CD4-positive, alpha-beta memory T cell (primary cell): ENCODE results near the gene POLK. TPM values are rescaled to one million over a fixed set of nuclear protein-coding genes. Genes with fewer than 3 reads are reported as not detected.

ENCODE experiments used
- CTCF ChIA-PET: fragments of 350-600 bp; sonication (Branson Sonifier 250); formaldehyde crosslinking; loops from one replicate; lab custom pipeline; 2021; ENCODE audit warnings: inconsistent platforms; ENCODE audit not compliant: partially characterized antibody; lab: Charles Lee
- POLR2A ChIA-PET: fragments of 350-600 bp; sonication (Branson Sonifier 250); formaldehyde crosslinking; loops from one replicate; lab custom pipeline; 2021; ENCODE audit not compliant: partially characterized antibody; lab: Charles Lee
- DNase-seq, 5 donors: peaks; one replicate each; pipeline versions ENCODE4 v3.0.0 to v3.0.0-alpha.2; 2020 to 2022; ENCODE audit warnings: mixed read lengths in 1 of 5
- H3K27ac ChIP-seq: one replicate; pipeline ENCODE4 v1.7.0; 2013; ENCODE audit warnings: low read depth, low read length
- H3K27me3 ChIP-seq: 2 replicates; pipeline ENCODE4 v1.7.0; 2013; ENCODE audit warnings: mild to moderate bottlenecking, low read length, moderate library complexity; ENCODE audit not compliant: insufficient read depth
- H3K36me3 ChIP-seq: 2 replicates; pipeline ENCODE4 v1.7.0; 2013; ENCODE audit warnings: mild to moderate bottlenecking, low read length, moderate library complexity; ENCODE audit not compliant: insufficient read depth
- H3K4me1 ChIP-seq: 2 replicates; pipeline ENCODE4 v1.7.0; 2013; ENCODE audit warnings: mild to moderate bottlenecking, low read length, moderate library complexity; ENCODE audit not compliant: insufficient read depth
- H3K4me3 ChIP-seq, 2 donors: one replicate each; pipeline ENCODE4 v1.7.0; 2013; ENCODE audit warnings: low read length in 2 of 2, mild to moderate bottlenecking in 1 of 2
- H3K9me3 ChIP-seq, 2 donors: one replicate each; pipeline ENCODE4 v1.7.0; 2013; ENCODE audit warnings: low read length in 2 of 2, control low read depth in 1 of 2; ENCODE audit not compliant: control insufficient read depth in 1 of 2
- H3K27ac Mint-ChIP-seq, 7 donors: one replicate each; pipeline ENCODE4 v1.8.0; 2020 to 2021; ENCODE audit warnings: mixed read lengths in 7 of 7, mild to moderate bottlenecking in 6 of 7, inconsistent platforms in 3 of 7, moderate library complexity in 3 of 7
- H3K27me3 Mint-ChIP-seq, 2 donors: one replicate each; pipeline ENCODE4 v1.8.0; 2020 to 2021; ENCODE audit warnings: mixed read lengths in 2 of 2
- H3K36me3 Mint-ChIP-seq, 2 donors: one replicate each; pipeline ENCODE4 v1.8.0; 2020 to 2021; ENCODE audit warnings: mixed read lengths in 2 of 2, inconsistent platforms in 1 of 2, mild to moderate bottlenecking in 1 of 2
- H3K4me1 Mint-ChIP-seq, 4 donors: one replicate each; pipeline ENCODE4 v1.8.0; 2020 to 2021; ENCODE audit warnings: mixed read lengths in 4 of 4, mild to moderate bottlenecking in 1 of 4
- H3K4me3 Mint-ChIP-seq, 8 donors: one replicate each; pipeline ENCODE4 v1.8.0; 2020 to 2021; ENCODE audit warnings: mixed read lengths in 8 of 8, mild to moderate bottlenecking in 7 of 8, moderate library complexity in 6 of 8, inconsistent platforms in 3 of 8
- H3K9me3 Mint-ChIP-seq, 8 donors: one replicate each; pipeline ENCODE4 v1.8.0; 2020 to 2021; ENCODE audit warnings: mixed read lengths in 8 of 8, mild to moderate bottlenecking in 5 of 8, inconsistent platforms in 3 of 8, moderate library complexity in 1 of 8
- intact Hi-C: fragments of 100-400 bp; cut with micrococcal nuclease; formaldehyde crosslinking; loops from one replicate; pipeline ENCODE4 v1.15.1; 2023
- polyA plus RNA-seq, 2 donors: library from polyadenylated mRNA; unstranded; fragments of 300-500 nt; fragmentation: Illumina TruSeq; gene quantifications; one replicate each; pipeline ENCODE4 v1.2.3, GENCODE V29; 2021
- total RNA-seq, 2 experiments: library from RNA; stranded (reverse); gene quantifications; one replicate each; pipeline ENCODE4 v1.2.3, GENCODE V29; 2021

Gene POLK
- total and polyA plus RNA-seq, 4 experiments from 2014 or later, result 24.0 to 30.4 (median 27.7) TPM

DNA sequence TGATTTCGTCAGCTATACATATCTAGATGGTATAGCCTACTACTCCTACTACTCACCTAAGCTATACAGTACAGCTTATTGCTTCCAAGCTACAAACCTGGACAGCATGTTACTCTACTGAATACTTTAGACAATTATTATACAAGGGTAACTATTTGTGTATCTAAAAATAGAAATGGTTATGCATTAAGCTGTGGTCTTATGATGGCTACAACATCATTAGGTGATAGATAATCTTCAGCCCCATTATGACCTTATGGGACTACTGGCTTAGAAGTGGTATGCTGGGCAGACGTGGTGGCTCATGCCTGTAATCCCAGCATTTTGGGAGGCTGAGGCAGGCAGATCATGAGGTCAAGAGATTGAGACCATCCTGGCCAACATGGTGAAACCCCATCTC lies 40.5 kb upstream of the POLK start:
- POLR2A ChIA-PET, result no interaction called here
- DNase-seq, result no peak
- no peak overlapping the region for H3K27ac Mint-ChIP-seq
- peaks cover 16 to 35% (median 21%) of the 10 kb centered on the region in 4 donors for H3K4me1 Mint-ChIP-seq
- peaks cover 43 to 47% of the 10 kb centered on the region in 2 donors for H3K36me3 Mint-ChIP-seq
- H3K4me1 ChIP-seq, result peaks cover 9% of the 10 kb centered on the region
- no peak overlapping the region for H3K27ac ChIP-seq
- H3K9me3 ChIP-seq, result peaks cover 0 to 10% of the 10 kb centered on the region in 2 donors
- H3K4me3 ChIP-seq, result no peak overlapping the region
- CTCF ChIA-PET, result no interaction called here
- no peaks in the 10 kb centered on the region for H3K27me3 ChIP-seq
- H3K36me3 ChIP-seq, result no peaks in the 10 kb centered on the region
- peaks cover 2 to 37% (median 25%) of the 10 kb centered on the region in 8 donors for H3K9me3 Mint-ChIP-seq
- H3K4me3 Mint-ChIP-seq, result no peak overlapping the region
- intact Hi-C loops, result no loop called here
- no peaks in the 10 kb centered on the region for H3K27me3 Mint-ChIP-seq

DNA sequence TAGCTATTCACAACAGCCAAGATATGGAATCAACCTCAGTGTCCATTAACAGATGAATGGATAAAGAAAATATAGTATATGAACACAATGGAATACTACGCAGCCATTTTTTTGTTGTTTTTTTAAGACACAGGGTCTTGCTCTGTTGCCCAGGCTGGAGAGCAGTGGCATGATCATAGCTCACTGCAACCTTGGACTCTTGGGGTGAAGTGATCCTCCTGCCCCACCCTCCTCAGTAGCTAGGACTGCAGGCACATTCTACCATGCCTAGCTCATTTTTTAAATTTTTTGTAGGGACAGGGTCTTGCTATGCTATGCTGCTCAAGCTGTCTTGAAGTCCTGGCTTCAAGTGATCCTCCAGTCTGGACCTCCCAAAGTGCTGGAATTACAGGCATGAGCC lies 38.7 kb upstream of the POLK start:
- H3K4me3 Mint-ChIP-seq, result no peak overlapping the region
- Histone ChIP-seq H3K4me1 (no peaks in the 10 kb centered on the region), H3K36me3 (no peaks in the 10 kb centered on the region), H3K9me3 (peaks cover 0 to 10% of the 10 kb centered on the region in 2 donors), H3K27me3 (no peaks in the 10 kb centered on the region), H3K27ac (no peak overlapping the region), H3K4me3 (no peak overlapping the region)
- peaks cover 39 to 51% of the 10 kb centered on the region in 2 donors for H3K36me3 Mint-ChIP-seq
- POLR2A ChIA-PET, result no interaction called here
- no peaks in the 10 kb centered on the region for H3K27me3 Mint-ChIP-seq
- H3K9me3 Mint-ChIP-seq, result peaks cover 2 to 34% (median 23%) of the 10 kb centered on the region in 8 donors
- DNase-seq, result no peak
- no peak overlapping the region for H3K27ac Mint-ChIP-seq
- intact Hi-C loops, result no loop called here
- peaks cover 11 to 23% (median 15%) of the 10 kb centered on the region in 4 donors for H3K4me1 Mint-ChIP-seq
- CTCF ChIA-PET, result no interaction called here

DNA sequence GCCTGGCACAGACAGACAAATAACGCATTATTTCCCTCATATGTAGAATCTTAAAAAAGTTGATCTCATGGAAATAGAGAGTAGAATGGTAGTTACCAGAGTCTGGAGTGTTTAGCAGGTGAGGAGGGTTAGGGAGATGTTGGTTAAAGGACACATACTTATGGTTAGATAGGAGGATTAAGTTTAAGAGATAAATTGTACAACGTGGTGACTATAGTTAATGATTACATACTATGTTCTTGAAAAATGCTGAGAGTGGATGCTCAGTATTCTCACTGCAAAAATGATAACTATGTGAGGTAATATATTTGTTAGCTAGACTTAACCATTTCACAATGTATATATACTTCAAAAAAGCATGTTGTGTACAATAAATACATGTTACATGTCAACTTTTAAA lies 38.2 kb upstream of the POLK start:
- intact Hi-C loops, result no loop called here
- H3K4me1 Mint-ChIP-seq, result peaks cover 9 to 21% (median 15%) of the 10 kb centered on the region in 4 donors

DNA sequence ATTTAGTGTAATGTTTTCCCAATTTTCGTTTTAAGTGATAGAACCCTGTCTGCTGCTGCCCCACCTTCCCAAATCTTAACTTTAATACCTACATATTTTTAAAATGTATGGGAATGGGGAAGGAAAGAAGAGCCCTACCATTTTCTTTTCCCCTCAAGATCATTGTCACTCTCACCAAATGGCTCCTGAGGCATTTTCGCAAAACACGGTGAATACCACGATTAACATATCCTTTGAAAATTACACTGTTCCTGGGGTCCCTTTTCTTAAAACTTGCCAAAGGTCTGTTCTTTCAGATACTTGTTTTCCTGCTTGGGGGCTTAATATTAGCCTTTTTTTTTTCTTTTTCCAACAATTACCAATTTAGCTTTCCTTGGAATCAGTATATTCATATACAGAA lies 36.3 kb upstream of the POLK start:
- ChIA-PET CTCF (no interaction called here), POLR2A (no interaction called here)
- no peak overlapping the region for H3K4me3 ChIP-seq
- no peak for DNase-seq
- Mint-ChIP-seq H3K27me3 (no peaks in the 10 kb centered on the region), H3K4me3 (no peak overlapping the region), H3K27ac (peak overlapping the region in 1 of 7 donors; percentile 21), H3K36me3 (peaks cover 32 to 45% of the 10 kb centered on the region in 2 donors), H3K4me1 (peaks cover 16 to 26% (median 19%) of the 10 kb centered on the region in 4 donors), H3K9me3 (peaks cover 0 to 14% (median 8%) of the 10 kb centered on the region in 8 donors)
- no peak overlapping the region for H3K27ac ChIP-seq
- H3K9me3 ChIP-seq, result peaks cover 0 to 1% of the 10 kb centered on the region in 2 donors
- intact Hi-C loops, result no loop called here
- no peaks in the 10 kb centered on the region for H3K27me3 ChIP-seq
- no peaks in the 10 kb centered on the region for H3K4me1 ChIP-seq
- no peaks in the 10 kb centered on the region for H3K36me3 ChIP-seq

More for the DNA sequence above, 38.2 kb upstream of the POLK start:
- CTCF ChIA-PET, result no interaction called here
- peaks cover 2 to 30% (median 22%) of the 10 kb centered on the region in 8 donors for H3K9me3 Mint-ChIP-seq
- POLR2A ChIA-PET, result no interaction called here
- DNase-seq, result no peak
- H3K9me3 ChIP-seq, result peaks cover 0 to 8% of the 10 kb centered on the region in 2 donors
- H3K27ac Mint-ChIP-seq, result peak overlapping the region in 1 of 7 donors; percentile 73
- no peaks in the 10 kb centered on the region for H3K4me1 ChIP-seq
- H3K27me3 ChIP-seq, result no peaks in the 10 kb centered on the region
- no peak overlapping the region for H3K27ac ChIP-seq
- peaks cover 37 to 48% of the 10 kb centered on the region in 2 donors for H3K36me3 Mint-ChIP-seq
- H3K27me3 Mint-ChIP-seq, result no peaks in the 10 kb centered on the region
- H3K4me3 Mint-ChIP-seq, result no peak overlapping the region
- no peak overlapping the region for H3K4me3 ChIP-seq
- H3K36me3 ChIP-seq, result no peaks in the 10 kb centered on the region

DNA sequence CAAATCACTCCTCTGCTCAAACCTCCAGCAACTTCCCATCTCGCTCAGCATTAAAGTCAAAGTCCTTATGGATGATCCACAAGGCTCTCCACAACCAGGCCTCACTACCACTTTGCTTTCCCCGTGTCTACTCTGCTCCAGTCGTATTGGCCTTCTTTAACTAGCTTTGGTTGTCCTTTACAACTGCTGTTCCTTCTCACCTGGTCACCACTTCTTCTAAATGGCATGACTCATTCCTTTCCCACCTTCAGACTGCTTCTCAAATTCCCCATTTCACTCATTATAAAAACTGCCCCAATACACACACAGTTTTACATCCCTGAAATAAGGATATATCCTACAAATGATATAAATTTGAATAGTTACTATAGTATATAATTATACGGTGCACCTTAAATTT lies 30.7 kb upstream of the POLK start:
- Histone ChIP-seq H3K4me1 (no peaks in the 10 kb centered on the region), H3K9me3 (no peaks in the 10 kb centered on the region), H3K27me3 (no peaks in the 10 kb centered on the region), H3K36me3 (no peaks in the 10 kb centered on the region), H3K27ac (no peak overlapping the region), H3K4me3 (no peak overlapping the region)
- no peaks in the 10 kb centered on the region for H3K27me3 Mint-ChIP-seq
- peaks cover 28 to 50% of the 10 kb centered on the region in 2 donors for H3K36me3 Mint-ChIP-seq
- DNase-seq, result no peak
- CTCF ChIA-PET, result no interaction called here
- peaks cover 0 to 30% (median 14%) of the 10 kb centered on the region in 8 donors for H3K9me3 Mint-ChIP-seq
- peak overlapping the region in 1 of 7 donors; percentile 22 for H3K27ac Mint-ChIP-seq
- POLR2A ChIA-PET, result no interaction called here
- intact Hi-C loops, result no loop called here
- peaks cover 15 to 38% (median 27%) of the 10 kb centered on the region in 4 donors for H3K4me1 Mint-ChIP-seq
- H3K4me3 Mint-ChIP-seq, result no peak overlapping the region

DNA sequence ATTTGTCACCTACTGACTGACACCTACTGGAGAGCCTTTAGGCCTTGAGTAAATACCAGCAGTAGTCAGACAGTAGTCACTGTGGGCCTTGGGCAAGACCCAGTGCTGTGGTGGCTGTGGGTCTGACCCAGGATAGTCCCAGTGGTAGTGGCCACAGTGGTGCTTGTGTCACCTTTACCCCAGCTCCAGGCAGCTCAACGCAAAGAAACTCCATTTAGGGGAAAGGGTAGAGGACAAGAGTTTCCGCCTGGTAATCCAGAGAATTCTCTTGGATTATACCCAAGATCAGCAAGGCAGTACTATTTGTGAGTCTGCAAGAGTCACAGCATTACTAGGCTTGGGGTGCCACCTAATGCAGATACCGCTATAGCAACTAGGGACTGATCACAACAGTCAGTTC lies 29.2 kb upstream of the POLK start:
- Histone ChIP-seq H3K4me1 (no peaks in the 10 kb centered on the region), H3K27me3 (no peaks in the 10 kb centered on the region), H3K36me3 (no peaks in the 10 kb centered on the region), H3K27ac (no peak overlapping the region), H3K9me3 (no peaks in the 10 kb centered on the region), H3K4me3 (no peak overlapping the region)
- Mint-ChIP-seq H3K36me3 (peaks cover 42 to 58% of the 10 kb centered on the region in 2 donors), H3K27me3 (no peaks in the 10 kb centered on the region), H3K4me1 (peaks cover 21 to 42% (median 31%) of the 10 kb centered on the region in 4 donors), H3K4me3 (no peak overlapping the region), H3K27ac (no peak overlapping the region), H3K9me3 (peaks cover 6 to 43% (median 22%) of the 10 kb centered on the region in 8 donors)
- ChIA-PET CTCF (no interaction called here), POLR2A (no interaction called here)
- intact Hi-C loops, result no loop called here
- DNase-seq, result no peak

DNA sequence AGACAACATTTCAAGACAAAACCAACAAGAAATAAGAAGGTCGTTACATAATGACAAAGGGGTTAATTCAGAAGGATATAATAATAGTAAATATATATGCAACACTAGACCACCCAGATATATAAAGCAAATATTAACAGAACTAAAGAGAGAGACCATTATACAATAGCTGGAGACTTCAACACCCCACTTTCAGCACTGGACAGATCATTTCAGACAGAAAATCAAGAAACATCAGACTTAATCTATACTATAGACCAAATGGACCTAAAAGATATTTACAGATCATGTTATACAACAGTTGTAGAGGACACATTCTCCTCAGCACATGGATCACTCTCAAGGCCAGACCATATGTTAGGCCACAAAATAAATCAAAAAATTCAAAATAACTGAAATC lies 27.1 kb upstream of the POLK start:
- Histone ChIP-seq H3K36me3 (no peaks in the 10 kb centered on the region), H3K4me1 (no peaks in the 10 kb centered on the region), H3K9me3 (no peaks in the 10 kb centered on the region), H3K4me3 (no peak overlapping the region), H3K27ac (no peak overlapping the region), H3K27me3 (no peaks in the 10 kb centered on the region)
- Mint-ChIP-seq H3K27ac (peak overlapping the region in 1 of 7 donors; percentile 11), H3K4me1 (peaks cover 20 to 44% (median 33%) of the 10 kb centered on the region in 4 donors), H3K36me3 (peaks cover 51 to 71% of the 10 kb centered on the region in 2 donors), H3K27me3 (no peaks in the 10 kb centered on the region), H3K9me3 (peaks cover 7 to 59% (median 24%) of the 10 kb centered on the region in 8 donors), H3K4me3 (no peak overlapping the region)
- POLR2A ChIA-PET, result no interaction called here
- no peak for DNase-seq
- intact Hi-C loops, result no loop called here
- CTCF ChIA-PET, result no interaction called here
